Body of pancreas (tissue), 4 donors: ENCODE measurements around the gene GNB1.

Experiments used
- POLR2A ChIP-seq, 3 donors: fragments of 450-650 bp; IDR thresholded peaks; one replicate each; pipeline ENCODE4 v1.6.1; 2016; ENCODE audit warnings: antibody characterized with exemption in 3 of 3, mild to moderate bottlenecking in 2 of 3
- TF ChIP-seq, protein P1 (sequence below), 7 experiments: fragments of 450-650 bp in 4 of 7; fragments of 200-600 bp in 3 of 7; sonication (generic) in 3 of 7; IDR thresholded peaks; one replicate each; pipeline ENCODE4 v1.5.1; 2016 to 2019; ENCODE audit warnings: antibody characterized with exemption in 7 of 7

DNA sequence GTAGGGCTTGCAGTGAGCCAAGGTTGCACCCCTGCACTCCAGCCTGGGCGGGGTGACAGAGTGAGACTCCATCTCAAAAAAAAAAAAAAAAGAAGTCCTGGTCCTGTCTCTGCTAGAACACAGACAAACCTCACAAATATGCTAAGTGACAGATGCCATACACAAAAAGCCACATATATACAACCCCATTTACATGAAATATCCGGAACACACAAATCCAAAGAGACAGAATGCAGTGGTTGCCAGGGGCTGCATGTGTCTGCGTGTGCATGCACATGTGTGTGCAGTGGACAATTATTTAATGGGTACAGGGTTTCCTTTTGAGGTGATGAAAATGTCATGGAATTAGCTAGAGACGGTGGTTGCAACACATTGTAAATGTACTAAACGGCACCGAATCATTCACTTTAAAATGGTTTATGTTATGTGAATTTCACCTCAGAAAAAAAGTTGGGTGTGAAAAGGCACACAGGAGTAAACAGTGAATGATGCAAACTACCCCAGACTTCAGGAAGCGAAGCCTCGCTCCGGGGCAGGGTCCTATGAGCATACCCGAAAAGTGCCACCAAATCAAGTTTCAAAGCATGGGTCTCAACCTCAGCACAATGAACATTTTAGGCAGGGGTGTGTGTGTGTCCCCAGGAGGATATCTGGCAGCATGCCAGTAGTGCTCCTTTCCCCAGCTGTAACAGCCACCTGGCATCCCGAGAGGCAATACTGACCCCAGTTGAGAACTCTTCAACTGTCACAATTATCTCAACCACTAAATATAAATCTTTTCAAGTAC is 48.3 kb downstream of the GNB1 start:
- TF ChIP-seq, protein P1, sequence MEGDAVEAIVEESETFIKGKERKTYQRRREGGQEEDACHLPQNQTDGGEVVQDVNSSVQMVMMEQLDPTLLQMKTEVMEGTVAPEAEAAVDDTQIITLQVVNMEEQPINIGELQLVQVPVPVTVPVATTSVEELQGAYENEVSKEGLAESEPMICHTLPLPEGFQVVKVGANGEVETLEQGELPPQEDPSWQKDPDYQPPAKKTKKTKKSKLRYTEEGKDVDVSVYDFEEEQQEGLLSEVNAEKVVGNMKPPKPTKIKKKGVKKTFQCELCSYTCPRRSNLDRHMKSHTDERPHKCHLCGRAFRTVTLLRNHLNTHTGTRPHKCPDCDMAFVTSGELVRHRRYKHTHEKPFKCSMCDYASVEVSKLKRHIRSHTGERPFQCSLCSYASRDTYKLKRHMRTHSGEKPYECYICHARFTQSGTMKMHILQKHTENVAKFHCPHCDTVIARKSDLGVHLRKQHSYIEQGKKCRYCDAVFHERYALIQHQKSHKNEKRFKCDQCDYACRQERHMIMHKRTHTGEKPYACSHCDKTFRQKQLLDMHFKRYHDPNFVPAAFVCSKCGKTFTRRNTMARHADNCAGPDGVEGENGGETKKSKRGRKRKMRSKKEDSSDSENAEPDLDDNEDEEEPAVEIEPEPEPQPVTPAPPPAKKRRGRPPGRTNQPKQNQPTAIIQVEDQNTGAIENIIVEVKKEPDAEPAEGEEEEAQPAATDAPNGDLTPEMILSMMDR (IDR thresholded peaks at IDR 0.05): no peak
- no peak for TF ChIP-seq POLR2A (IDR thresholded peaks at IDR 0.05)
